HEK293 (cell line): ENCODE results near the gene TSSK3.

ENCODE experiments used
- CTCF ChIA-PET: fragments of 350-600 bp; formaldehyde crosslinking; extraction: SDS; loops from one replicate; lab custom pipeline; 2021; ENCODE audit warnings: antibody characterized with exemption; lab: Yijun Ruan, JAX
- POLR2A ChIA-PET: fragments of 300-600 bp; formaldehyde crosslinking; extraction: SDS; loops from one replicate; lab custom pipeline; 2020; ENCODE audit warnings: antibody characterized with exemption, inconsistent platforms; lab: Yijun Ruan, JAX
- H3K27ac ChIP-seq: fragments of 200-500 bp; sonication (Bioruptor generic); 2 replicates; pipeline ENCODE4 v1.5.1; 2014; ENCODE audit warnings: low read depth, low read length, control low read depth, inconsistent platforms; ENCODE audit errors: extremely low read depth
- H3K36me3 ChIP-seq, 2 experiments: fragments of 200-500 bp in 1 of 2; sonication (Bioruptor generic) in 1 of 2; 1 replicate in 1 of 2; 2 replicates in 1 of 2; pipeline ENCODE4 v1.5.1; 2014 to 2017; ENCODE audit warnings: inconsistent platforms in 2 of 2, low read length in 2 of 2; ENCODE audit not compliant: control insufficient read depth in 2 of 2, insufficient read depth in 1 of 2
- H3K4me1 ChIP-seq: fragments of 200-500 bp; sonication (Bioruptor generic); 2 replicates; pipeline ENCODE4 v1.5.1; 2014; ENCODE audit warnings: mild to moderate bottlenecking, low read length, inconsistent platforms; ENCODE audit not compliant: control insufficient read depth, insufficient read depth
- H3K4me3 ChIP-seq: 2 replicates; pipeline ENCODE4 v1.5.1; 2011; ENCODE audit warnings: low read depth, mild to moderate bottlenecking, control low read depth, low read length, moderate library complexity
- H3K9me3 ChIP-seq: fragments of 200-500 bp; sonication (Bioruptor generic); 2 replicates; pipeline ENCODE4 v1.5.1; 2014; ENCODE audit warnings: low read depth, low read length, inconsistent platforms; ENCODE audit not compliant: control insufficient read depth, insufficient read depth
- EGR2 ChIP-seq: fragments of 450-650 bp; formaldehyde crosslinking; IDR thresholded peaks from 2 replicates; pipeline ENCODE4 v1.5.1; 2016; ENCODE audit warnings: low read depth, missing biosample characterization, missing genetic modification characterization
- PRDM1 ChIP-seq: fragments of 450-650 bp; formaldehyde crosslinking; IDR thresholded peaks from 2 replicates; pipeline ENCODE4; 2016; ENCODE audit warnings: missing biosample characterization, missing genetic modification characterization
- ZBTB17 ChIP-seq: fragments of 450-650 bp; formaldehyde crosslinking; IDR thresholded peaks from 2 replicates; pipeline ENCODE4 v1.5.1; 2016; ENCODE audit warnings: missing biosample characterization, missing genetic modification characterization
- ZFHX2 ChIP-seq: fragments of 450-650 bp; formaldehyde crosslinking; conservative IDR thresholded peaks from 2 replicates; pipeline ENCODE4 v1.5.1; 2016; ENCODE audit warnings: missing biosample characterization, missing genetic modification characterization
- ZIC2 ChIP-seq: fragments of 450-650 bp; formaldehyde crosslinking; IDR thresholded peaks from 2 replicates; pipeline ENCODE4 v1.5.1; 2016; ENCODE audit warnings: missing biosample characterization, missing genetic modification characterization
- ZNF132 ChIP-seq: fragments of 450-650 bp; formaldehyde crosslinking; IDR thresholded peaks from 2 replicates; pipeline ENCODE4 v1.5.1; 2017; ENCODE audit warnings: missing biosample characterization, missing genetic modification characterization, borderline replicate concordance
- ZNF16 ChIP-seq: fragments of 450-650 bp; formaldehyde crosslinking; IDR thresholded peaks from 2 replicates; pipeline ENCODE4 v1.5.1; 2016; ENCODE audit warnings: low read depth, missing biosample characterization, missing genetic modification characterization
- ZNF223 ChIP-seq: fragments of 450-650 bp; formaldehyde crosslinking; IDR thresholded peaks from 2 replicates; pipeline ENCODE4 v1.5.1; 2016; ENCODE audit warnings: missing biosample characterization, missing genetic modification characterization
- ZNF23 ChIP-seq: fragments of 450-650 bp; formaldehyde crosslinking; IDR thresholded peaks from 2 replicates; pipeline ENCODE4 v1.5.1; 2016; ENCODE audit warnings: missing biosample characterization, missing genetic modification characterization, borderline replicate concordance
- ZNF404 ChIP-seq: fragments of 450-650 bp; formaldehyde crosslinking; IDR thresholded peaks from 2 replicates; pipeline ENCODE4 v1.5.1; 2017; ENCODE audit warnings: missing biosample characterization, missing genetic modification characterization
- ZNF558 ChIP-seq: fragments of 450-650 bp; formaldehyde crosslinking; IDR thresholded peaks from 2 replicates; pipeline ENCODE4 v1.5.1; 2016; ENCODE audit warnings: missing biosample characterization, missing genetic modification characterization
- ZNF560 ChIP-seq: fragments of 450-650 bp; formaldehyde crosslinking; IDR thresholded peaks from 2 replicates; pipeline ENCODE4 v1.5.1; 2017; ENCODE audit warnings: missing biosample characterization, missing genetic modification characterization, borderline replicate concordance
- ZNF768 ChIP-seq: fragments of 450-650 bp; formaldehyde crosslinking; IDR thresholded peaks from 2 replicates; pipeline ENCODE4 v1.5.1; 2018; ENCODE audit warnings: missing biosample characterization, mild to moderate bottlenecking, missing genetic modification characterization
- TF ChIP-seq, protein P1 (sequence below): fragments of 450-650 bp; formaldehyde crosslinking; optimal IDR thresholded peaks from 2 replicates; pipeline ENCODE3; 2016; ENCODE audit warnings: missing biosample characterization, mild to moderate bottlenecking, missing genetic modification characterization
- TF ChIP-seq, protein P2 (sequence below): fragments of 450-650 bp; formaldehyde crosslinking; IDR thresholded peaks from 2 replicates; pipeline ENCODE4 v1.5.1; 2017; ENCODE audit warnings: missing biosample characterization, missing genetic modification characterization
- TF ChIP-seq, protein P3 (sequence below): fragments of 450-650 bp; formaldehyde crosslinking; IDR thresholded peaks from 2 replicates; pipeline ENCODE4 v1.5.1; 2016; ENCODE audit warnings: missing biosample characterization, missing genetic modification characterization
- TF ChIP-seq, protein P4 (sequence below): fragments of 450-650 bp; formaldehyde crosslinking; IDR thresholded peaks from 2 replicates; pipeline ENCODE4 v1.5.1; 2016; ENCODE audit warnings: missing biosample characterization, missing genetic modification characterization
- TF ChIP-seq, protein P5 (sequence below): fragments of 450-650 bp; formaldehyde crosslinking; IDR thresholded peaks from 2 replicates; pipeline ENCODE4 v1.5.1; 2016; ENCODE audit warnings: missing biosample characterization, missing genetic modification characterization

Gene TSSK3

DNA sequence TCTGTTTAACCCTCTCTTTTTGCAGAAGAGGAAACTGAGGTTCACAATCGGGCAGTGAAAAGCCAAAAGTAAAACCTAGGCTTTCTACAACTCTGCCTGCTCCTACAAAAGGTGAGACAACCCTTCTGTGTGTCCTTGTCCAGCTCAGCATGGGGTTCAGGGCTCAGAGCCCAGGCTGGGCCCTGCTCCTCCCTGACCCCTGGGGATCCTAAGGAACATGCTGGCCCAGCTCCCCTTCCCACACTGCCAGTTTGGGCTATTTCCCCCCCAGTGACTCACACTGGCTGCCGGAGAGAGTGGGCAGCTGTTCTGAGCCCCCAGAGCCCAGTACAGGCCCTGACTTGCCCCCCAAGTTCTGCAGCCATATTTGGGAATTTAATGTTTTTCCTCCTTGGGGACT, 8.9 kb upstream of the TSSK3 start:
- ChIA-PET CTCF (interaction anchor here (0.7 to 1.9 kb wide), 3 partner anchors 48 to 243 kb away, joined by 3 to 6 read pairs (median 6); no protein-coding TSS in a partner anchor), POLR2A (interaction anchor here (0.6 to 5.7 kb wide), 4 partner anchors 14 to 140 kb away, joined by 3 to 100 read pairs (median 6); partner anchors contain the start of genes BSDC1 and MARCKSL1)
- Histone ChIP-seq H3K4me1 (peaks cover 7% of the 10 kb centered on the region; the same call in 1 of the 2 replicates), H3K9me3 (no peaks in the 10 kb centered on the region), H3K4me3 (no peak overlapping the region), H3K27ac (no peak overlapping the region), H3K36me3 (peaks cover 0 to 46% of the 10 kb centered on the region in 2 experiments; a peak in 2 of 3 replicates)
- TF ChIP-seq ZFHX2 (peak; percentile 45; the same call in 1 of the 2 replicates), PRDM1 (tag by site-specific recombination) (0 out of 2 replicates have a peak, but pooled peaks have one; percentile 36), ZIC2 (tag by site-specific recombination) (peak; percentile 72)
- TF ChIP-seq, protein P1, sequence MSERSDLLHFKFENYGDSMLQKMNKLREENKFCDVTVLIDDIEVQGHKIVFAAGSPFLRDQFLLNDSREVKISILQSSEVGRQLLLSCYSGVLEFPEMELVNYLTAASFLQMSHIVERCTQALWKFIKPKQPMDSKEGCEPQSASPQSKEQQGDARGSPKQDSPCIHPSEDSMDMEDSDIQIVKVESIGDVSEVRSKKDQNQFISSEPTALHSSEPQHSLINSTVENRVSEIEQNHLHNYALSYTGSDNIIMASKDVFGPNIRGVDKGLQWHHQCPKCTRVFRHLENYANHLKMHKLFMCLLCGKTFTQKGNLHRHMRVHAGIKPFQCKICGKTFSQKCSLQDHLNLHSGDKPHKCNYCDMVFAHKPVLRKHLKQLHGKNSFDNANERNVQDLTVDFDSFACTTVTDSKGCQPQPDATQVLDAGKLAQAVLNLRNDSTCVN (tag by site-specific recombination) = no peak
- TF ChIP-seq, protein P2, sequence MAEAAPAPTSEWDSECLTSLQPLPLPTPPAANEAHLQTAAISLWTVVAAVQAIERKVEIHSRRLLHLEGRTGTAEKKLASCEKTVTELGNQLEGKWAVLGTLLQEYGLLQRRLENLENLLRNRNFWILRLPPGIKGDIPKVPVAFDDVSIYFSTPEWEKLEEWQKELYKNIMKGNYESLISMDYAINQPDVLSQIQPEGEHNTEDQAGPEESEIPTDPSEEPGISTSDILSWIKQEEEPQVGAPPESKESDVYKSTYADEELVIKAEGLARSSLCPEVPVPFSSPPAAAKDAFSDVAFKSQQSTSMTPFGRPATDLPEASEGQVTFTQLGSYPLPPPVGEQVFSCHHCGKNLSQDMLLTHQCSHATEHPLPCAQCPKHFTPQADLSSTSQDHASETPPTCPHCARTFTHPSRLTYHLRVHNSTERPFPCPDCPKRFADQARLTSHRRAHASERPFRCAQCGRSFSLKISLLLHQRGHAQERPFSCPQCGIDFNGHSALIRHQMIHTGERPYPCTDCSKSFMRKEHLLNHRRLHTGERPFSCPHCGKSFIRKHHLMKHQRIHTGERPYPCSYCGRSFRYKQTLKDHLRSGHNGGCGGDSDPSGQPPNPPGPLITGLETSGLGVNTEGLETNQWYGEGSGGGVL (tag by site-specific recombination) = peak; percentile 46
- TF ChIP-seq, protein P3, sequence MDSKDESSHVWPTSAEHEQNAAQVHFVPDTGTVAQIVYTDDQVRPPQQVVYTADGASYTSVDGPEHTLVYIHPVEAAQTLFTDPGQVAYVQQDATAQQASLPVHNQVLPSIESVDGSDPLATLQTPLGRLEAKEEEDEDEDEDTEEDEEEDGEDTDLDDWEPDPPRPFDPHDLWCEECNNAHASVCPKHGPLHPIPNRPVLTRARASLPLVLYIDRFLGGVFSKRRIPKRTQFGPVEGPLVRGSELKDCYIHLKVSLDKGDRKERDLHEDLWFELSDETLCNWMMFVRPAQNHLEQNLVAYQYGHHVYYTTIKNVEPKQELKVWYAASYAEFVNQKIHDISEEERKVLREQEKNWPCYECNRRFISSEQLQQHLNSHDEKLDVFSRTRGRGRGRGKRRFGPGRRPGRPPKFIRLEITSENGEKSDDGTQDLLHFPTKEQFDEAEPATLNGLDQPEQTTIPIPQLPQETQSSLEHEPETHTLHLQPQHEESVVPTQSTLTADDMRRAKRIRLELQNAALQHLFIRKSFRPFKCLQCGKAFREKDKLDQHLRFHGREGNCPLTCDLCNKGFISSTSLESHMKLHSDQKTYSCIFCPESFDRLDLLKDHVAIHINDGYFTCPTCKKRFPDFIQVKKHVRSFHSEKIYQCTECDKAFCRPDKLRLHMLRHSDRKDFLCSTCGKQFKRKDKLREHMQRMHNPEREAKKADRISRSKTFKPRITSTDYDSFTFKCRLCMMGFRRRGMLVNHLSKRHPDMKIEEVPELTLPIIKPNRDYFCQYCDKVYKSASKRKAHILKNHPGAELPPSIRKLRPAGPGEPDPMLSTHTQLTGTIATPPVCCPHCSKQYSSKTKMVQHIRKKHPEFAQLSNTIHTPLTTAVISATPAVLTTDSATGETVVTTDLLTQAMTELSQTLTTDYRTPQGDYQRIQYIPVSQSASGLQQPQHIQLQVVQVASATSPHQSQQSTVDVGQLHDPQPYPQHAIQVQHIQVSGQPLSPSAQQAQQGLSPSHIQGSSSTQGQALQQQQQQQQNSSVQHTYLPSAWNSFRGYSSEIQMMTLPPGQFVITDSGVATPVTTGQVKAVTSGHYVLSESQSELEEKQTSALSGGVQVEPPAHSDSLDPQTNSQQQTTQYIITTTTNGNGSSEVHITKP (tag by site-specific recombination) = 0 out of 2 replicates have a peak, but pooled peaks have one; percentile 25
- TF ChIP-seq, protein P4, sequence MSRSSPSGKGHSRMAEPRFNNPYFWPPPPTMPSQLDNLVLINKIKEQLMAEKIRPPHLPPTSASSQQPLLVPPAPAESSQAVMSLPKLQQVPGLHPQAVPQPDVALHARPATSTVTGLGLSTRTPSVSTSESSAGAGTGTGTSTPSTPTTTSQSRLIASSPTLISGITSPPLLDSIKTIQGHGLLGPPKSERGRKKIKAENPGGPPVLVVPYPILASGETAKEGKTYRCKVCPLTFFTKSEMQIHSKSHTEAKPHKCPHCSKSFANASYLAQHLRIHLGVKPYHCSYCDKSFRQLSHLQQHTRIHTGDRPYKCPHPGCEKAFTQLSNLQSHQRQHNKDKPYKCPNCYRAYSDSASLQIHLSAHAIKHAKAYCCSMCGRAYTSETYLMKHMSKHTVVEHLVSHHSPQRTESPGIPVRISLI = no peak

DNA sequence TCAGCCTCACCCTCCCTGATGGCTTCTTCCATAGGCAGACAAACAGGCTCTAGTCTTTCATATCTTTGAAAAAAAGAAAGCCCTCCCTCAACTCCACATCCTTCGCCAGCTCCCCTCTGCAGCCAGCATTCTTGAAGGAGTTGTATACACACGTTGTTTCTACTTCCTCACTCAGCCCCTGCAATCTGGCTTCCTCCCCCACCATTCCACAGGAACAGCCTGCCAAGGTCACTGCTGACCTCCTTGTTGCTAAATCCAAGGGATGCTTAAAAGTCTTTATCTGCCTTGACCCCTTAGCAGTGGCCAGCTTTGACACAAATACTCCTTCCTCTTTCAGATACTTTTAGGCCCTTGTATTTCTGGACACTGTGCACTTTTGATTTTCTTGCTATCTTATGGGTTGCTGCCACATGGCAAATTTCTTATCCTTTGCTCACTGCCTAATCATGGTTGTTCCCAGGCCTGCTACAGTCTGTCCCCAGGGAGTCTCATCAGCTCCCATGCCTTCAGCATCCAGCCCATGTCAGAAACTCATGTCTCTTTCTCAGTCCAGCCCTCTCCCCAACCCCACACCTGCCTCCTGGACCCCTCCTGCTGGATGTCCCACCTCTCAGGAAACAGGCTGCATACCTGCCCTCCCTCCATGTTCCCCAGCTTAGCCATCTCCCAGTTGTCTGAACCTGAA, 8.3 kb upstream of the TSSK3 start:
- peaks cover 7% of the 10 kb centered on the region; the same call in 1 of the 2 replicates for H3K4me1 ChIP-seq
- POLR2A ChIA-PET = interaction anchor here (0.6 to 5.7 kb wide), 7 partner anchors 14 to 297 kb away, joined by 3 to 100 read pairs (median 4); partner anchors contain the start of genes BSDC1 and MARCKSL1
- no peak overlapping the region for H3K4me3 ChIP-seq
- no peak overlapping the region for H3K27ac ChIP-seq
- CTCF ChIA-PET = interaction anchor here (0.7 to 1.9 kb wide), 2 partner anchors 138 to 242 kb away, joined by 3 to 6 read pairs; no protein-coding TSS in a partner anchor
- no peak for TF ChIP-seq ZNF558 (tag by site-specific recombination)
- no peak for TF ChIP-seq ZNF560 (tag by site-specific recombination)
- no peak for TF ChIP-seq ZNF16
- TF ChIP-seq ZBTB17 = no peak
- TF ChIP-seq, protein P5, sequence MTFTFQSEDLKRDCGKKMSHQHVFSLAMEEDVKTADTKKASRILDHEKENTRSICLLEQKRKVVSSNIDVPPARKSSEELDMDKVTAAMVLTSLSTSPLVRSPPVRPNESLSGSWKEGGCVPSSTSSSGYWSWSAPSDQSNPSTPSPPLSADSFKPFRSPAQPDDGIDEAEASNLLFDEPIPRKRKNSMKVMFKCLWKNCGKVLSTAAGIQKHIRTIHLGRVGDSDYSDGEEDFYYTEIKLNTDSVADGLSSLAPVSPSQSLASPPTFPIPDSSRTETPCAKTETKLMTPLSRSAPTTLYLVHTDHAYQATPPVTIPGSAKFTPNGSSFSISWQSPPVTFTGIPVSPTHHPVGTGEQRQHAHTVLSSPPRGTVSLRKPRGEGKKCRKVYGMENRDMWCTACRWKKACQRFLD (tag by site-specific recombination) = no peak
- no peak for TF ChIP-seq ZNF132 (tag by site-specific recombination)
- no peak for TF ChIP-seq ZNF768 (tag by site-specific recombination)
- no peak for TF ChIP-seq ZNF223
- no peak for TF ChIP-seq ZNF404 (tag by site-specific recombination)
- no peak for TF ChIP-seq ZNF23 (tag by site-specific recombination)
- no peak for TF ChIP-seq EGR2 (tag by site-specific recombination)
- peaks cover 0 to 50% of the 10 kb centered on the region in 2 experiments; a peak in 2 of 3 replicates for H3K36me3 ChIP-seq
- no peaks in the 10 kb centered on the region for H3K9me3 ChIP-seq
